Neural cell (in vitro differentiated cells): ENCODE results near the gene DENND5B. TPM values are rescaled to one million over a fixed set of nuclear protein-coding genes. Genes with fewer than 3 reads are reported as not detected.

Source experiments
- H2AFZ ChIP-seq: fragments of 200-600, 300-800 bp; sonication (generic), shearing (Covaris generic); 2 replicates; pipeline ENCODE4 v1.6.0; 2014; ENCODE audit warnings: low read depth, mild to moderate bottlenecking, antibody characterized with exemption, low read length, moderate library complexity
- H3F3A ChIP-seq: fragments of 200-600 bp; shearing (Covaris generic); 2 replicates; pipeline ENCODE4 v1.6.1; 2016; ENCODE audit warnings: mild to moderate bottlenecking, moderate library complexity, mixed read lengths, antibody characterized with exemption, low read length; ENCODE audit not compliant: insufficient read depth, poor library complexity, severe bottlenecking
- H3K27ac ChIP-seq: fragments of 200-600, 300-800 bp; sonication (generic), shearing (Covaris generic); 2 replicates; pipeline ENCODE4 v1.5.1; 2014; ENCODE audit warnings: mild to moderate bottlenecking, low read length, moderate library complexity
- H3K27me3 ChIP-seq: fragments of 300-800, 200-600 bp; sonication (generic), shearing (Covaris generic); 2 replicates; pipeline ENCODE4 v1.6.0; 2014; ENCODE audit warnings: mild to moderate bottlenecking, low read depth, low read length, moderate library complexity; ENCODE audit not compliant: insufficient read depth
- H3K36me3 ChIP-seq: fragments of 300-800, 200-600 bp; sonication (generic), shearing (Covaris generic); 2 replicates; pipeline ENCODE4 v1.5.1; 2014; ENCODE audit warnings: mild to moderate bottlenecking, antibody characterized with exemption, low read length, moderate library complexity; ENCODE audit not compliant: insufficient read depth
- H3K4me2 ChIP-seq: fragments of 300-800, 200-600 bp; sonication (generic), shearing (Covaris generic); 2 replicates; pipeline ENCODE4 v1.6.0; 2014; ENCODE audit warnings: mild to moderate bottlenecking, low read length
- H3K4me3 ChIP-seq: fragments of 300-800, 200-600 bp; sonication (generic), shearing (Covaris generic); 2 replicates; pipeline ENCODE4 v1.5.1; 2014; ENCODE audit warnings: mild to moderate bottlenecking, low read length, moderate library complexity
- H3K79me2 ChIP-seq: fragments of 200-600 bp; shearing (Covaris generic); replicated peaks from 2 replicates; pipeline ENCODE4 v1.6.0; 2014; ENCODE audit warnings: mild to moderate bottlenecking, low read length, moderate library complexity; ENCODE audit not compliant: insufficient read depth
- H3K9ac ChIP-seq: fragments of 300-800, 200-600 bp; sonication (generic), shearing (Covaris generic); 2 replicates; pipeline ENCODE4 v1.6.1; 2016; ENCODE audit warnings: mild to moderate bottlenecking, low read length, mixed read lengths
- H3K9me2 ChIP-seq: fragments of 200-600 bp; shearing (Covaris generic); 2 replicates; pipeline ENCODE4 v1.6.1; 2016; ENCODE audit warnings: mild to moderate bottlenecking, low read length, mixed read lengths; ENCODE audit not compliant: insufficient read depth
- H3K9me3 ChIP-seq: fragments of 200-600, 300-800 bp; sonication (generic), shearing (Covaris generic); 2 replicates; pipeline ENCODE4 v1.6.1; 2016; ENCODE audit warnings: mild to moderate bottlenecking, mixed run types, low read length, moderate library complexity, mixed read lengths
- H4K20me1 ChIP-seq: fragments of 200-600 bp; shearing (Covaris generic); 2 replicates; pipeline ENCODE4 v1.6.1; 2016; ENCODE audit warnings: mild to moderate bottlenecking, mixed run types; ENCODE audit not compliant: insufficient read depth
- CTCF ChIP-seq: fragments of 450-650 bp; IDR thresholded peaks from 2 replicates; pipeline ENCODE4 v1.5.1; 2014; ENCODE audit warnings: antibody characterized with exemption, mild to moderate bottlenecking, moderate library complexity; ENCODE audit not compliant: poor library complexity, severe bottlenecking
- EP300 ChIP-seq: fragments of 450-650 bp; conservative IDR thresholded peaks from 2 replicates; pipeline ENCODE4 v1.6.1; 2014; ENCODE audit warnings: antibody characterized with exemption, mild to moderate bottlenecking, moderate library complexity; ENCODE audit not compliant: poor library complexity, severe bottlenecking
- EZH2 ChIP-seq: fragments of 200-600, 300-800 bp; shearing (Covaris generic), sonication (generic); IDR thresholded peaks from 2 replicates; pipeline ENCODE4 v1.6.1; 2014; ENCODE audit warnings: antibody characterized with exemption, low read length, borderline replicate concordance, mild to moderate bottlenecking; ENCODE audit not compliant: insufficient read depth, poor library complexity, severe bottlenecking
- MXI1 ChIP-seq: fragments of 450-650 bp; conservative IDR thresholded peaks from 2 replicates; pipeline ENCODE4 v1.6.1; 2014; ENCODE audit warnings: antibody characterized with exemption, mild to moderate bottlenecking; ENCODE audit not compliant: poor library complexity, severe bottlenecking
- POLR2AphosphoS5 ChIP-seq: IDR thresholded peaks from 2 replicates; pipeline ENCODE4 v1.6.1; 2012
- RAD21 ChIP-seq: fragments of 450-650 bp; conservative IDR thresholded peaks from 2 replicates; pipeline ENCODE4 v1.6.1; 2014; ENCODE audit warnings: antibody characterized with exemption, mild to moderate bottlenecking, moderate library complexity
- REST ChIP-seq: IDR thresholded peaks from 2 replicates; pipeline ENCODE4 v1.6.1; 2012; ENCODE audit warnings: borderline replicate concordance
- SMC3 ChIP-seq: fragments of 450-650 bp; conservative IDR thresholded peaks from 2 replicates; pipeline ENCODE4 v1.6.1; 2014; ENCODE audit warnings: antibody characterized with exemption, mild to moderate bottlenecking, moderate library complexity; ENCODE audit not compliant: poor library complexity
- TAF1 ChIP-seq: IDR thresholded peaks from 2 replicates; pipeline ENCODE4 v1.6.1; 2012; ENCODE audit warnings: low read depth
- polyA plus RNA-seq: library from polyadenylated mRNA; depleted of rRNA; stranded (reverse); fragments of >200 nt; gene quantifications from 2 replicates; pipeline ENCODE4 v1.2.3, GENCODE V29; 2014

DENND5B gene
- polyA plus RNA-seq, 1 donor from 2014 or later: 23.8 TPM

DNA sequence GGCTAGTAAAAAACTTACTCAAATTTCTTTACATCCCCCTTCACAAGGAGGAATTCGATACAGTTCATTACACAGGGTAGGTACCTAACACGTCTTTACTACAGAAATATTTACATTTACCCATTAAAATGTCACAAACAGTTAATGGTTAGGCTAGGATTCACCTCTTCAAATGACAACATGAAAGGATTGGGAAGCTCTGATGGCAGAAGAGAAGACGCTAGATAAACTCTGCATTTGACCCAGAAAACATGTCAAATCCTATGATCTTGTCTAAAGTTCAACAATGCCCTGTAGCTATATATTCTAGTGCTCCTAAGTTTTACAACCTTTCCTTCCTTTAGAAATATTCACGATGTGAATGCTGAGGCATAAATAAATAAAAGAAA, 64.8 kb downstream of the DENND5B start:
- H3K79me2 ChIP-seq: peaks cover 61% of the 10 kb centered on the region
- H3K9me3 ChIP-seq: no peaks in the 10 kb centered on the region
- H3F3A ChIP-seq: peaks cover 5% of the 10 kb centered on the region
- no peak overlapping the region for H3K4me3 ChIP-seq
- no peaks in the 10 kb centered on the region for H3K27me3 ChIP-seq
- no peak overlapping the region for H3K4me2 ChIP-seq
- no peaks in the 10 kb centered on the region for H3K36me3 ChIP-seq
- no peaks in the 10 kb centered on the region for H3K9me2 ChIP-seq
- H3K9ac ChIP-seq: no peak overlapping the region
- no peak overlapping the region for H2AFZ ChIP-seq
- H3K27ac ChIP-seq: no peak overlapping the region
- no peaks in the 10 kb centered on the region for H4K20me1 ChIP-seq
- TF ChIP-seq POLR2AphosphoS5 (no peak), RAD21 (no peak), EZH2 (no peak), REST (no peak), CTCF (no peak), EP300 (no peak), SMC3 (no peak)

DNA sequence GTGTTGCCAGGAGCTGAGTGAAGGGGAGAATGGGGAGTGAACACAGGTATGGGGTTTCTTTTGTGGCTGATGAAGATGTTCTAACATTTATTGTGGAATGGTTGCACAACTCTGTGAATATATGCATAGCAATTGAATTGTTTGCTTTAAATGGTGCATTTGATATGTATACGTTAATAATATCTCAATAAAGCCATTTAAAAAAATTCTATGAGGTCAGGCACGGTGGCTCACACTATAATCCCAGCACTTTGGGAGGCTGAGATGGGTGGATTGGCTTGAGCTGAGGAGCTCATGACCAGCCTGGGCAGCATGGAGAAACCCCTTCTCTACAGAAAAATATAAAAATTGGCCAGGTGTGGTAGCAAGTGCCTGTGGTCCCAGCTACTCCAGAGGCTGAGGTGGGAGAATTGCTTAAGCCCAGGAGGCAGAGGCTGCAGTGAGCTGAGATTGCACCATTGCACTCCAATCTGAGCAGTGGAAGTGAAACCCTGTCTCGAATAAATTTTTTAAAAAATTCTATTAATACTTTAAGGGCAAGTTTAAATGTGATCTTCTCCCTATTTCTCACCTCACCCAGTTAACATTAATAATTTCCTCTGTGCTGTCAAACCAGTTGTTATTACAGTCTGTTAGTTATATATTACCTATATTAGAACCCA, 65.3 kb downstream of the DENND5B start:
- peaks cover 63% of the 10 kb centered on the region for H3K79me2 ChIP-seq
- H4K20me1 ChIP-seq: no peaks in the 10 kb centered on the region
- H3K4me2 ChIP-seq: no peak overlapping the region
- no peaks in the 10 kb centered on the region for H3K27me3 ChIP-seq
- H3K9me2 ChIP-seq: no peaks in the 10 kb centered on the region
- H3K9me3 ChIP-seq: no peaks in the 10 kb centered on the region
- H3K9ac ChIP-seq: no peak overlapping the region
- TF ChIP-seq EP300 (no peak), MXI1 (no peak), POLR2AphosphoS5 (no peak), EZH2 (no peak), SMC3 (no peak), REST (no peak), RAD21 (no peak), TAF1 (no peak), CTCF (no peak)
- no peaks in the 10 kb centered on the region for H3K36me3 ChIP-seq
- no peak overlapping the region for H2AFZ ChIP-seq
- no peak overlapping the region for H3K4me3 ChIP-seq
- H3F3A ChIP-seq: peaks cover 5% of the 10 kb centered on the region
- no peak overlapping the region for H3K27ac ChIP-seq
